HG03520 (cell line): ENCODE data around the gene ARRDC4.
"Not testable (repeated sequence)": the region's sequence is repeated elsewhere in the genome, so short reads cannot be mapped to it uniquely, and the experiment has no call there.

Experiments used
- ATAC-seq: cut with Tn5 transposase; IDR thresholded peaks from one replicate; pipeline ENCODE4 v1.9.1; 2021; ENCODE audit warnings: mild to moderate bottlenecking, moderate library complexity; ENCODE audit not compliant: unreplicated experiment

ARRDC4 gene

DNA sequence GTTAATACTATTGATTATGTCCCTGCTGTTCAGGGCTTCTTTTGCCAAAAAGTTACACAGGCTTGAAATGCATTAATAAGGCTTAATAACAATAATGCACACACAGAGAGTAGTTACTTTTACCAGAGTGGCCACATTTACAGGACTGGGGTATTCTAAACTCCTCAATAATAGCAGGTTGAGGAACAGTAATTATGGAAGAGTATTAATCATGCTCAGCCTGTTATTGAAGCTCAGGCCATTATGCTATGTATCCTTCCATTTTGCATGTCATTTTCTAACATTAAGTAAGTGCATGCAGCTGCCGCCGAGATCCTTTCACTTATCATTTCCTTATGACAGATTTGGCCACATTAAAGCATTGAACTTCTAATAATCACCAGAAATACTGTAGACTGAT, 5.7 kb downstream of the ARRDC4 start:
- no peak for ATAC-seq

- no peak for ATAC-seq
Measured at GRCh38 chr15:97966924-97967620, 6.6 kb downstream of the ARRDC4 start.

DNA sequence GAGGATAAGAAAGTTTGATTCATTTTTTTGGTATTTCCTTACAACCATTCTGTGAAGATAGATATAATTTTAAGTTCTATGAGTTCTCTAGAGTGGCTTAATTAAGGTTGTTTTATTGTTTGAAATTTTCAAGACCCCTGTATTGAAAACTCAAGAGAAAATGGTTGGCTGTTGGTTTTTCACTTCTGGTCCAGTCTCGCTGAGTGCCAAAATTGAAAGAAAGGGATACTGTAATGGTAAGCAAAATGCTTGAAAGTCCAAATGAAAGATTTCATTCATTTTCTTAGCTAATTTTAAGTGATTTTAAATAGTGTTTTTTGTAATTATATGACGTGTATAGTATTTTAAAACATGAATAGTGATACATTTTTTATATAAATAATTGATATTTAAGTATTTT, 7.4 kb downstream of the ARRDC4 start:
- ATAC-seq = no peak

GRCh38 chr15:97968380-97968779, 7.9 kb downstream of the ARRDC4 start:
- no peak for ATAC-seq

GRCh38 chr15:97972366-97972765, 11.9 kb downstream of the ARRDC4 start:
- ATAC-seq = no peak

- ATAC-seq = no peak
Measured at GRCh38 chr15:97976129-97976528, 15.6 kb downstream of the ARRDC4 start.

DNA sequence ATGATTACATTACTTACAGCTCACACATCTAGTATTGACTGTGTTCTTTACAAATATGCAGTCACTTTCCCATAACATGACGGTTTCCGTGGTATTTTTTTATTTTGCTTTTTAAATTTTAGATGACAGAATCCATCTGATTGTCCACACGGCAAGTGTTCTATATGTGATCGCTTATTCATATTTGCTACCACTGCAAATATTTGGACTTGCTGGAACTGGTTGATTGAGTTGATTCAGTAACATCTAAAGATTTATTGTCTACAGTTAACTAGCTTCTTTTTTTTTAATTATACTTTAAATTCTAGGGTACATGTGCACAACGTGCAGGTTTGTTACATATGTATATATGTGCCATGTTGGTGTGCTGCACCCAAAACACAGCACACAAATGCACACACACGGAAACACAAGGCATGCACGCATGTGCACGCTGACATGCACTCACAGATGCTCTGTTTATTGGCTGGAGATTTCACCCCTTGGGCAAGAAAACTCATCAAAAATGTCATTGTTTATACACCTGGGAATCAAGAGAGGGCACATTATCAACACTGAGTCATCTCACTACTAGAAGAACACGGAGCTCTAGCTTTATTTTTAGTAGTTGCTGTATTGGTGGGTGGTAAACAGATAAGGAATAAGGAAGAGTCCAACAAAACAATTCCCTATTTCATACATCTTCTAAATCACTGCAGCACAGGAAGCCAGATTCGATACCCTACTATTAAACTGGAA, 16.4 kb downstream of the ARRDC4 start:
- ATAC-seq = no peak

DNA sequence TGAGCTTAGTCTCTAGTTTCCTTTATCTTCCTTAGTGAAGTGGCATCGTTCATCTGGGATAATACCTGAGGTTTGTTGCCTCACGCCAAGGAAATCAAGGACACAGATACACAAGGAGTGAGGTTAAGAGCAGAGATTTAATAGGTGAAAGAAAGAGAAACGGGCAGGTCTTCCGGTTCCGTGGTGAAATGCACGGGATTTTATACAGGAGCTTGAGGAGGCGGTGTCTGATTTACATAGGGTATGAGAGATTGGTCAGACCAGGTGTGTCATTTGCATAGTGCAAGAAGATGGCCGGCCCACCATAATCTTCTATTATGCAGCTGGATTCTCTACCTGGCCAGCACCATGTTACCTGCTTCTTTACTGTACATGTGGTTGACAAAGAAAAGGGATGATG, 17.2 kb downstream of the ARRDC4 start:
- ATAC-seq = no peak

DNA sequence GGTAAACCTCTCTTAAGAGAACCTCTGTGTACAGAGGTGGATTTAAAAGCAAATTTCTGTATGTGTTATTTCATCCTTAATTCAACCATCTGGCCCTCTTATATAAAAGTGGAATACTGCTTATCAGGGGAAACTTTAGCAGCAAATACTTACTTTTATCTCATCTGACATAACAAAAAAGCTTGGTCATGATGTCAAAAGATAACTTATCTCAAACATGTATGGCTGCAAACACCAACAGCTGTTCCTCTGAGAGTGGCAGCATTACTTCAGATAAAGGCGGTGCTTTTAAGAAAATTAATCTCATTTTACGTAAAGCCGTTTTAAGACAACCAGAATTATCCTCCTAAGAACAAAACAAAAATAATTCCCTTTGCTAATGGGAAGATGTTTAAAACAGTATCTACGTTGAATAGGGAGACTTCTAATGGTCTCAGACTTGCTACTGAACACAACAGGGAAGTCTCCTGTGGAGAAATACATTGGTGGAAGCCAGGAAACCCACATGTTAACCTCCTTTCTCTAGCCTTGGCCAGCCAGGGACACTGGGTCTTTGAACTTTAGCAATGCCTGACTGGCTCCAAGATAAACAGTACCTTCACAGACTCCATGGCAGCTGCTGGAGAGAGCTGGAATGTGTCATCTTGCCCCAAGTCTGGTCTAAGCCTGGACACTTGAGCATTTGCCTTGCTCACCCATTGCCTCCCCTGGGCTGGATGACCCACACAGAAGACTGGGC, 18.1 kb downstream of the ARRDC4 start:
- ATAC-seq = no peak

DNA sequence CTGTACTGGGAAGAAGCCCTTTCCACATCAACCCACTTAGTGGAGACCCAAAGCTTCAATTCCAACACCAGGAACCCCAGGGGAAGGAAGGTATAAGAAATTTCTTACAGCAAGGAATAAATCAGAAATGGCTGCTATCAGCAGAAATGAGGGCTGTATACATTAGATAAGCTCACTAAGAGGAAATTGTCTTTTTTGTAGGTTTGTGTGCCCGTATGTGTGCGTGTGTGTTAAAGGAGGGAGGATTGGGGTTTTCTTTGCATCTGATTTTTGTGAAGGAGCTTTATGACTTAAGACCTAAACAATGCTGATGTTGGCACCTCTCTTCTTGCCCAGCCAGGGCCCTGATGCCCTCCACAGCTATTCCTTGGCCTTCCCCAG, 18.6 kb downstream of the ARRDC4 start:
- no peak for ATAC-seq

DNA sequence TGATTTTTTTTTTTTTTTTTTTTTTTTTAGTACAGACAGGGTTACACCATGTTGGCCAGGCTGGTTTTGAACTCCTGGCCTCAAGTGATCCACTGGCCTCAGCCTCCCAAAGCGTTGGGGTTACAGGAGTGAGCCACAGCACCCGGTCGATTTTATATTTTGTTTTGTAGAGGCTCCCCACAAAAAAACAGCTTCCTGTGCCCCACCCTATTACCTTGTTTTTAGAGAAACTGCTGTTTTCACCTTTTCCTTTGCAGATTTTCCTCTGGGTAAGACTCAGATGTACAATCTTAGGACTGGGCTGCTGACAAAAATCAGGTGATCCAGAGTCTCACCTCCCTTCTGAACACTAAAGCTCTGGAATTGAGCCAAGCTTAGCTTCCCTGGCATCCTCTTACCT, 20.6 kb downstream of the ARRDC4 start:
- ATAC-seq = no peak

DNA sequence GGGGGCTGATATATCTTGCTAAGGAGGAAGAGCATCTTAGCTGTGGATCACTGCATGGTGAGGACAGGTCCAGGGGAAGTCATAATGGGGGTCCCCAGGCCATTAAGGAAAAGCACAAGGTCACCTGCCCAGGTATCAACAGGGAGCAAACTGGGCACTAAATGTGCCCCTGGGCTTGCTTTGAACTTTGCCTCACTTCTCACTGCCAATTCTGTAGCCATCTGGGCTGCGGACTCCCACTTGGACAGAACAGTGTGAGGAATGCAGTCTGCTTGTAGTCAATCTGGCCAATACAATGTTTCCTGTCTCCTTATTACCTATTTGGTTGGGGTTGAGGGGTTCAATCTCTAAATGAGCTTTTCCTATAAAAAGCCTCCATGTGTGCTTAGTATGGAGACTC, 21.3 kb downstream of the ARRDC4 start:
- ATAC-seq = no peak

GRCh38 chr15:97984157-97984556, 23.7 kb downstream of the ARRDC4 start:
- ATAC-seq = no peak

GRCh38 chr15:97985979-97986378, 25.5 kb downstream of the ARRDC4 start:
- not testable (repeated sequence) for ATAC-seq

DNA sequence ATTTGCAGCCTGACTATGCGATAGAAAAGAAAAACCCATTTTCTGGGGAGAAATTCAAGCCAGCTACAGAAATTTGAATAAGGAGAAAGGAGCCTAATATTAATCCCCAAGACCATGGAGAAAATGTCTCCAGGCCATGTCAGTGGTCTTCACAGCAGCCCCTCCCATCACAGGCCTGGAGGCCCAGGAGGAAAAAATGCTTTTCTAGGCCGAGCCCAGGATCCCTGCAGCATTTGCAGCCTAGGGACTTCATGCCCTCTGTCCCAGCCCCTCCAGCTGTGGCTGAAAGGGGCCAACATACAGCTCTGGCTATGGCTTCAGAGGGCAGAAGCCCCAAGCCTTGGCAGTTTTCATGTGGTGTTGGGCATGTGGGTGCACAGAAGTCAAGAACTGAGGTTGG, 26.3 kb downstream of the ARRDC4 start:
- no peak for ATAC-seq

DNA sequence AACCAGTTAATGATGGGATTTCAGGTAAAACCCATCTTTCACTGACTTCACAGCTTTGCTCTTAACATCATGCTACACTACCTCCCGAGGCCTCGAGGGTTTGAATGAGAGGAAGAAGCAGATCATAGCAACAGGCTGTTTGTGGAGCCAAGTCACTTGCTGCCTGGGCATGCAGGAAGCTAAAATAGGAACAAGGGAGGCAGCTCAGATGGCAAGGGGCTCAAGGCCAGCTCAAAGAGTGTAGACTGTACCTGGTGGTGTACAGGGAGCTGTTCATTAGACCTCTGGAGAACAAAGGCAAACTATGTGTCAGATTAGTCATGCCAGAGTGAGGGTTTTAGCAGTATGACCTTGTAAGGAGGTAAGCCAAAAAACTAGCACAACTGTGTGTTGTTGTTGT, 28.8 kb downstream of the ARRDC4 start:
- ATAC-seq = no peak

DNA sequence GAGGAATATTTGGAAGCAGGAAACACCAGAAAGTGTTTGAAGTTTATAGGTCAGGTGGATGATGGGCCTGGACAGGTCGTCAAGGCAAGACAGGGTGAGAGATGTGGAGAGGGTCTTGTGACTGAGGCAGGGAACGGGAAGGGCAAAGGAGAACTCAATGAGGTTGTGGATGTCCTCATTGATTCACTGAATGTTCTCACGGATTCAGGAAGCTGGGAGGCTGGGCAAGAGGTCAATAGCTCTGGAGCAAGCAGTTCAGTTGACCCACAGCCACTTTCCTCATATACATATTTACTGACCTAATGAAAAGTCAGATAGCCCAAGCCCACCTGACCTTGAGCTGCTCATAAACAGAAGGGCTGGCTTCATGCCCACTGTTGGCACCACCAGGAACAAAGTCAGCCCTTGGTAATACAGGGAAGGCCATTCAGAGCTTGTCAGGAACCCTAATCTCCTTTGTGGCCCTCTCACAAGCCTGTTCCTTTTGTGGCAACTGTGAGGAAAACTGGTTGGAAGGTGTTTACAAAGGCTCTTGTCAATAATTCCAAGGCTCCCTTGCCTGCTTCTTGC, 31.6 kb downstream of the ARRDC4 start:
- no peak for ATAC-seq

- ATAC-seq = no peak
Measured at GRCh38 chr15:97992823-97993222, 32.3 kb downstream of the ARRDC4 start.

DNA sequence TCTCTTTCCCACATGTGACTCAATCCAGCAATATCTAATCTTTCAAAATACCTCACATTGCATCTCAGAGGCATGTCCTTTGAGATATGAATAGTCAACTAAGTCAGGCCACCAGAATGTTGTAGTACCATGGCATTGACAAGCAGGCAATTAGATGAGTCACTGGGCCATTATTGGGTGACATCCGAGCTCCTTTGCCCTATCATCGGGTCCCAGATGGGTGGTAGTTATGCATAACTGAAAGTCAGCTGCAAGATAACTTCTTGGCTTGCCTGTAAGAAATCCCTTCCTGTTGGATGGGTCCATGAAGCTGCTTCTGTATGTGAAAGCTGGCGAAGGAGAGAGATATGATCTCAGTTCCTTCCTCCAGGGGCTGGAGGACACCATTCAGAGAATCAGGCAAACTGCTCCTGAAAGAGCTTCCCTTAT, 32.8 kb downstream of the ARRDC4 start:
- no peak for ATAC-seq

DNA sequence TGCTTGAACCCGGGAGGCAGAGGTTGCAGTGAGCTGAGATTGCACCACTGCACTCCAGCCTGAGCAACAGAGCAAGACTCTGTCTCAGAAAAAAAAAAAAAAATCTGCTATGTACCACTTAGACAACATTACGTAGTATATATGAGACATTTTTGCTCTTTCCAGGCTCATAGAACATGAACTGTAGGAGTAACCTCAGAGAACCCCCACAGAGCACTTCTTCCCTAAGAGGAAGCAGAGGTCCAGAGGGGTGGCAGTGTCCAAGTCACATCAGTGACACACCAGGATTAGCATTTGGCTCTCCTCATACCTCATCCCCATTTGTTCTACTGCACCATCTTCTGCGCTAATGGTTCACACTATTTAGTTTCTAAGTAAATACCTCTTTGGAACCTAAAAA, 33.7 kb downstream of the ARRDC4 start:
- no peak for ATAC-seq

DNA sequence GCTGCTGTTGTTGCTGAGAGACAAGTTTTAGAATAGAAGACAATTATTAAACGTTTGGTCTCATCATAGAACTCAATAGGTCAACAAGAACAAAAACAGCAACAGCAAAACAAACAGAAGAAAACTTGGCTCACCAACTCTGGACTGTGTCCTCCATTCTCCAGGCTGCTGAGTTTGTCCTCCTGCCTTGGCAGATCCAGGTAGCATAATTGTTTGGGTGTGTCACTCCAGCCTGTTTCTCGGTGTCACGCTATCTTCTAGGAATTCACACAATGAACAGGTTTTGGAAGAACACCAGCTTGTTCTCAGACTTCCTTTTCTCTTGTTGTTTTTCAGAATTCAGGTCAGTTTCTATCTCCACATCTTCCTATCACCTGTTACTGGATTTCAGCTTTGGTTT, 34.7 kb downstream of the ARRDC4 start:
- ATAC-seq = no peak
